Vagina (tissue), 2 donors: Measurements from ENCODE around the gene H1-8. TPM values are rescaled to one million over a fixed set of nuclear protein-coding genes. Genes with fewer than 3 reads are reported as not detected.
A peak's percentile ranks its signal among the peaks of the same experiment; 100 is the strongest.

Experiments
- DNase-seq, 2 donors: peaks; one replicate each; pipeline ENCODE4 v3.0.0-alpha.2; 2017; ENCODE audit errors: extremely low spot score in 2 of 2
- H3K27ac ChIP-seq: fragments of 200-600 bp; sonication (generic); one replicate; pipeline ENCODE4 v1.5.1; 2019
- H3K27me3 ChIP-seq: fragments of 200-600 bp; sonication (generic); one replicate; pipeline ENCODE4 v1.5.1; 2019
- H3K36me3 ChIP-seq, 2 donors: fragments of 200-600 bp; sonication (generic); one replicate each; pipeline ENCODE4 v1.5.1; 2017 to 2019
- H3K4me1 ChIP-seq: fragments of 200-600 bp; sonication (generic); one replicate; pipeline ENCODE4 v1.5.1; 2019
- H3K4me3 ChIP-seq, 2 donors: fragments of 200-600 bp; sonication (generic); 1 replicate in 1 of 2; 2 replicates in 1 of 2; pipeline ENCODE4 v1.5.1; 2016 to 2019
- H3K9me3 ChIP-seq: fragments of 200-600 bp; sonication (generic); one replicate; pipeline ENCODE4 v1.5.1; 2019
- CTCF ChIP-seq, 3 experiments: fragments of 450-650 bp in 2 of 3; fragments of 200-600 bp in 1 of 3; sonication (generic) in 1 of 3; IDR thresholded peaks; one replicate each; pipeline ENCODE4 v1.5.1; 2017 to 2019; ENCODE audit warnings: antibody characterized with exemption in 3 of 3, mild to moderate bottlenecking in 2 of 3, moderate library complexity in 2 of 3
- POLR2A ChIP-seq, 2 donors: fragments of 450-650 bp; IDR thresholded peaks; one replicate each; pipeline ENCODE4 v1.6.1; 2017; ENCODE audit warnings: antibody characterized with exemption in 2 of 2, mild to moderate bottlenecking in 2 of 2, moderate library complexity in 2 of 2
- POLR2AphosphoS5 ChIP-seq, 2 donors: sonication (generic); formaldehyde crosslinking; IDR thresholded peaks; one replicate each; pipeline ENCODE4 v1.9.0; 2017; ENCODE audit warnings: antibody characterized with exemption in 2 of 2, mild to moderate bottlenecking in 2 of 2, low read depth in 1 of 2; ENCODE audit not compliant: insufficient read depth in 1 of 2
- intact Hi-C: fragments of 100-400 bp; cut with DNase I; formaldehyde crosslinking; loops from one replicate; pipeline ENCODE4 v1.15.1; 2023
- total RNA-seq: library from RNA; depleted of rRNA; stranded (reverse); fragments of >200 nt; gene quantifications from one replicate; pipeline ENCODE4 v1.2.3, GENCODE V29; 2016

The H1-8 gene
- total RNA-seq, 1 donor from 2014 or later, result not detected

DNA sequence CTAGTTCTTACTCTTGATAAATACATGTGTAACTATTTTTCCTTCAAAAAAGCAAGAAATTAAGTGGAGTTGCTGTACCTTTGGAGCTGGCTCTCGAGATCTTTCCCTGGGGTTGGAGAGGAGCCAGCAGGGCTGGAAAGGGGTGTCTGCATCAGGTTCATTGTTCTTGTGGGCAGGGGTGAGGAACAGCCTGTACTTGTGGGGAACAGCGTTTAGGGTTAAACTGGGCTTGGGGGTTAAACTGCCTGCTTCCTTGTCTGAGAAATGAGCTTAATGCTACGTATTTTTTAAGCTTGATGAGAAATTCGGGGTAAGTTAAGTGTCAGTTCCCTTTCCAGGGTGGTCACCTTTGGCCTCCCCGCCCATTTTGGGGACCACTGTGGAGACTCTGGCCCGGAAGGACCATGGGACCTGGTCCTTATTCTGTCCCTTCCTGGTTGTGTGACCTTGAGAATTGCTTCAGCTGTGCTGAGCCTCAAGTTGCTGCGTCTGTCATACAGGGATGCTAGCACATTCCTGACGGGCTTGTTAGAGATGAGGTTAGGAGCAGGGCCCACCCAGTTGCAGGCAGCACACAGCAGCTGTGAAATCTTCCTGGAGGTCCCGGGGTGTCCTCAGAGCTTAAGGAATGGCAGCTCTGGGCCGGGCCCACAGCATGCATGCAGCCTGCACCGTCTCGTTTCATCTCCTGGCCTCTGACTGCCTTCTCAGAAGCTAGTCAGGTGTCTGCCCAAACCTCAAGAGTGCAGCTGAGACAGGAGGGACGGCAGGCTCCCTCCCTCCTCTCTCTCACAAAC, 11.6 kb downstream of the H1-8 start:
- Histone ChIP-seq H3K4me1 (peaks cover 73% of the 10 kb centered on the region), H3K36me3 (peaks cover 0 to 17% of the 10 kb centered on the region in 2 donors), H3K27me3 (no peaks in the 10 kb centered on the region), H3K4me3 (no peak overlapping the region), H3K9me3 (no peaks in the 10 kb centered on the region), H3K27ac (peak overlapping the region; percentile 85)
- TF ChIP-seq CTCF (IDR thresholded peaks at IDR 0.05) (no peak), POLR2AphosphoS5 (IDR thresholded peaks at IDR 0.05; ENCODE audit: insufficient read depth in 1 of 2, low read depth in 1 of 2) (no peak), POLR2A (IDR thresholded peaks at IDR 0.05) (no peak)
- no peak for DNase-seq
- intact Hi-C loops, result no loop called here

DNA sequence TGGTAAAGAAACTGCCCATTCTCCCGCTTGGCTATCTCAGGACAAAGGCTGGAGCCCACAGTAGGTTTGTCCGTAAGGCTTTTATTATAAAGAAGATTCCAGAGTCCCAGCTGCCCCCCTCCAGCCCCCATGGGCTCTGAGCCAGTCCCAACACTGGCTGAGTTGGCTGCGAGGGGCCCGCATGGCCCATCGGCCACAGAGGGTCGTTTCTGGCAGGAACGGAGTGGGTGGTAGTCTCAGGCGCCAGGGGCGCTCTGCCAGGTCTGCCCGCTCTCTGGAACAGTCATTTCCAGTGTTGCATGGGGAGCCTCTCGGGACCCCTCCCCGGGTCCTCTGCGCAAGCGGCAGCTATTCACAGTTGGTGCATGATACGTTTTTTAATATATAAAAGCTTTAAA, 12.2 kb downstream of the H1-8 start:
- Histone ChIP-seq H3K9me3 (no peaks in the 10 kb centered on the region), H3K27me3 (no peaks in the 10 kb centered on the region), H3K4me1 (peaks cover 78% of the 10 kb centered on the region), H3K27ac (peak overlapping the region; percentile 85), H3K36me3 (peaks cover 0 to 17% of the 10 kb centered on the region in 2 donors), H3K4me3 (no peak overlapping the region)
- intact Hi-C loops, result no loop called here
- no peak for DNase-seq
- no peak for TF ChIP-seq CTCF (IDR thresholded peaks at IDR 0.05)
- TF ChIP-seq POLR2AphosphoS5 (IDR thresholded peaks at IDR 0.05; ENCODE audit: insufficient read depth in 1 of 2, low read depth in 1 of 2), result no peak

- peaks cover 85% of the 10 kb centered on the region for H3K4me1 ChIP-seq
- DNase-seq, result no peak
- peak overlapping the region; percentile 85 for H3K27ac ChIP-seq
- no peaks in the 10 kb centered on the region for H3K9me3 ChIP-seq
- TF ChIP-seq CTCF (IDR thresholded peaks at IDR 0.05) (no peak), POLR2A (IDR thresholded peaks at IDR 0.05) (no peak), POLR2AphosphoS5 (IDR thresholded peaks at IDR 0.05; ENCODE audit: insufficient read depth in 1 of 2, low read depth in 1 of 2) (peak in 1 of 2 donors; percentile 32)
- H3K4me3 ChIP-seq, result no peak overlapping the region
- intact Hi-C loops, result no loop called here
- H3K36me3 ChIP-seq, result peaks cover 0 to 17% of the 10 kb centered on the region in 2 donors
- H3K27me3 ChIP-seq, result no peaks in the 10 kb centered on the region
Measured at GRCh38 chr3:129555616-129556357, 12.8 kb downstream of the H1-8 start.

- Histone ChIP-seq H3K4me1 (peaks cover 90% of the 10 kb centered on the region), H3K27ac (peak overlapping the region; percentile 85), H3K9me3 (no peaks in the 10 kb centered on the region), H3K4me3 (no peak overlapping the region), H3K36me3 (peaks cover 0 to 17% of the 10 kb centered on the region in 2 donors), H3K27me3 (no peaks in the 10 kb centered on the region)
- intact Hi-C loops, result no loop called here
- no peak for DNase-seq
- no peak for TF ChIP-seq POLR2A (IDR thresholded peaks at IDR 0.05)
- no peak for TF ChIP-seq POLR2AphosphoS5 (IDR thresholded peaks at IDR 0.05; ENCODE audit: insufficient read depth in 1 of 2, low read depth in 1 of 2)
- TF ChIP-seq CTCF (IDR thresholded peaks at IDR 0.05), result no peak
Measured at GRCh38 chr3:129556358-129556695, 13.4 kb downstream of the H1-8 start.
